HUES48 (cell line): Measurements from ENCODE around the gene GKN1.

Experiments used
- H3K27ac ChIP-seq: one replicate; pipeline ENCODE4 v1.7.0; 2013; ENCODE audit warnings: low read depth, low read length, inconsistent platforms
- H3K27me3 ChIP-seq: 2 replicates; pipeline ENCODE4 v1.6.1; 2013; ENCODE audit warnings: mild to moderate bottlenecking, low read length; ENCODE audit not compliant: control insufficient read depth, insufficient read depth
- H3K36me3 ChIP-seq: 2 replicates; pipeline ENCODE4 v1.6.1; 2013; ENCODE audit warnings: low read length; ENCODE audit not compliant: control insufficient read depth, insufficient read depth
- H3K4me1 ChIP-seq: 2 replicates; pipeline ENCODE4 v1.6.1; 2013; ENCODE audit warnings: mild to moderate bottlenecking, low read length; ENCODE audit not compliant: control insufficient read depth, insufficient read depth
- H3K4me3 ChIP-seq: 2 replicates; pipeline ENCODE4 v1.5.1; 2013; ENCODE audit warnings: mild to moderate bottlenecking, low read depth, low read length
- H3K9ac ChIP-seq: 2 replicates; pipeline ENCODE4 v1.6.1; 2013; ENCODE audit warnings: mild to moderate bottlenecking, low read depth, low read length, moderate library complexity
- H3K9me3 ChIP-seq: 2 replicates; pipeline ENCODE4 v1.6.1; 2013; ENCODE audit warnings: low read length; ENCODE audit not compliant: control insufficient read depth, insufficient read depth

GKN1 gene

DNA sequence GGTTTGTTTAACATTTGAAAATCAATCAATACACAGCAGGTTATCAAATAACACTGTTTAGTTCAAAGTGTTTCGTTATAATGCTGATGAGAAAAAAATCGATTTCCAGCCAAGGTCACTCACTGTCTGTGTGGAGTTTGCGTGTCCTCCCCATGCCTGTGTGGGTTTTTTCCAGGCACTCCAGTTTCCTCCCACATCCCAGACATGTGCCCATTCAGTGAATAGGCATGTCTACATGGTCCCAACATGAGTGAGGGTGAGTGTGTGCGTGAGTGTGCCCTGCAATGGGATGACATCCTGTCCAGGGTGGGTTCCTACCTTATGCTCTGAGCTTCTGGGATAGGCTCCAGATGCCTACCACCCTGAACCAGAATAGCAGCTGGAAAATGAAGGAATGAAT lies 13.1 kb upstream of the GKN1 start:
- H3K9ac ChIP-seq, result no peak overlapping the region
- no peaks in the 10 kb centered on the region for H3K36me3 ChIP-seq
- no peak overlapping the region for H3K4me3 ChIP-seq
- H3K27ac ChIP-seq, result no peak overlapping the region
- H3K27me3 ChIP-seq, result no peaks in the 10 kb centered on the region
- H3K4me1 ChIP-seq, result no peaks in the 10 kb centered on the region
- no peaks in the 10 kb centered on the region for H3K9me3 ChIP-seq

DNA sequence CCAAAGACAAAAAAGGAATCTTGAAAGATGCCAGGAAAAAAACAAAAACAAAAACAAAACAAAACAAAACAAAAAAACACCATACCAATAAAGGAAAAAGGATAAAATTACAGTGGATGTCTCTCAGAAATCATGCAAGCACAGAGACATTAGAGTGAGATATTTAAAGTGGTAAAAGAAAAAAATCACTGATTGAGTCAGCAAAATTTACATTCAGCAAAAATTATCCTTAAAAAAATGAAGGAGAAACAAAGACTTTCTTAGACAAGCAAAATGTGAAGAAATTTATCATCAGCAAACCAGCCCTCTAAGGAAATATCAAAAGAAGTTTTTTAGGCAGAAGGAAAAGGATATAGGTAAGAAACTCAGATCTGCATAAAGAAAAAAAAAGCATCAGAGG lies 10.2 kb upstream of the GKN1 start:
- no peak overlapping the region for H3K4me3 ChIP-seq
- no peak overlapping the region for H3K9ac ChIP-seq
- no peaks in the 10 kb centered on the region for H3K27me3 ChIP-seq
- H3K4me1 ChIP-seq, result no peaks in the 10 kb centered on the region
- H3K9me3 ChIP-seq, result no peaks in the 10 kb centered on the region
- no peaks in the 10 kb centered on the region for H3K36me3 ChIP-seq
- H3K27ac ChIP-seq, result no peak overlapping the region

DNA sequence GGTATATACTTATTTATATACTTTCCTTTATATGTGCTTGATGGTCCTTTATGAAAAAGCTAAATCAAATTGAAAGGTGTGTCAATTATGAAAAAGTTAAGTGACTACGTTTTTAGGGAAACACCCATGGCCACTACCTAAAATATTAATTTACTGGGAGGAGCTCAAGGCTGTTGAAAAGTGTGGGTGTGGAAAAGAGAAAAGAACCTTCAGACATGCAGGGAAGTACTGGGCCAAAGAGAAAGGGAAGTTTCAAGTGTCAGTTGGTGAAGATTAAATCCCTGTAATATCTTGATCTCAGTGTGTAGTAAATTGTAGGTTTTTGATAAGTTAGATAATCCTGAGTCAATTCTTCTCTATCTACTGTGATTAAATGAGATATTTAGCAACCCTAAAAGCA lies 6.2 kb upstream of the GKN1 start:
- Histone ChIP-seq H3K9ac (no peak overlapping the region), H3K27ac (no peak overlapping the region), H3K4me1 (no peaks in the 10 kb centered on the region), H3K36me3 (no peaks in the 10 kb centered on the region), H3K4me3 (no peak overlapping the region), H3K9me3 (no peaks in the 10 kb centered on the region), H3K27me3 (no peaks in the 10 kb centered on the region)

DNA sequence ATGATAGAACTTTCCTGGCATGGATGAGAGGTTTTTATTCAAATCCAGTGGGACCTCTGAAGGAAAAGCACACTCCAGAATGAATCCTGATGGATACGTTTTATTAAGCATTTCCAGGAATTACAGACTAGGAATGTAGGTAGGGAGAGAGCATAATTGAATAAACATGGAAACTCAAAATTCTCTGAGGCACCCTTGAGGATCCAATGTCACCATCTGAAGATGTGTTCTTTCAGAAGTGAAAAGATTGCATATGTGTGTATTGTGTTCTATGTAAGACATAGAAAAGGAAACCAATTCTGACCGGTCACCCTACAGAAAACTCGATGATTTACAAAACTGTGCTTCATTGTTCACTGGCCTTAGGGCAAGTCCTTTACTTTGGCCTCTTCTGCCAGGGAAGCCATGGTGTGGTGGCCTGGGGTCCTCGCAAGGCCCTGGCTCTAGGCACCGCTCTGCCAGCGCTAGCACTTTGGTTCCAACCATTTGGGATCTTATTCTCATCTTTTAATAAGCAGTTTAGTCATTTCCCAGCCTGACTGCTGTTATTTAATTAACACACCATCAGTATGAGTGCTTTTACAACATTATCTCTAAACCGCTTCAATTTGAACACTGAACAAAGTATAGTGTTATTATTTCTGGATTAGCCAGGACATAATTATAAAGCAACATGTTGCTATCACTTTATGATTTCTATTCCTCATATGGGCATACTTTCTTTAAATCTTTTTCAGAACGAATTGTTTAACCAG lies 4.5 kb upstream of the GKN1 start:
- H3K27me3 ChIP-seq, result no peaks in the 10 kb centered on the region
- H3K36me3 ChIP-seq, result no peaks in the 10 kb centered on the region
- no peak overlapping the region for H3K9ac ChIP-seq
- H3K4me1 ChIP-seq, result no peaks in the 10 kb centered on the region
- H3K27ac ChIP-seq, result no peak overlapping the region
- H3K4me3 ChIP-seq, result no peak overlapping the region
- no peaks in the 10 kb centered on the region for H3K9me3 ChIP-seq

DNA sequence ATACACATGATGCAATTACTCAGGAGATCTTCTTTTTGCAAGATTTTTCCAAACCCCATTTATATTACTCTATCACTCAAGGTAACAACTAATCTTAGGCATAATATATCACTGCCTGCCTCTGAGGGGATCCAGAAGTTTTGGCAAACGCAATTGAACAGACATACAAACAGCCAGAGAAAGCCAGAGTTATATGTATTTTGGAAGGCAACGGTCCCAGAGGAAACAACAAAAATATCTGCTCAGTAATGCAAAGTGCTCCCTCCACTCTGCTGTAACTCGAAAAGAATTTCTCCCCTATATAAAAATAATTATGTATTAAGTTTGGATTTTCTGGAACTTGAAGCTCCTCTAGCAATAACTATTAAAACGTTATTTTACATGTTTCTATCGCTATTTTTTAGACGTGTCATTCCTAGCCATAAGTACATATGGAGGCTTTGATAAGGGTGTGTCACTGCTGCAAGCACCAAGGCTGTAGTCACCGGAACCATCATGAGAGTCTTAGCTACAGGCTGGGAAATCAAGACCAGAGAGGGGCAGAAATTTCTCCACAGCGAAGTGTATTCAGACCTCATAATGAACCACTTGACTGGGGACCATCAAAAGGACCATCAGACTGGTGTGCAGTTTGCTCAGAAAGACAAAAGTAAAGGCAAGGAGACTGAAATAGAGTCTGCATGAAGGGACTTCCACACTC lies 3.7 kb upstream of the GKN1 start:
- no peak overlapping the region for H3K4me3 ChIP-seq
- no peak overlapping the region for H3K9ac ChIP-seq
- no peaks in the 10 kb centered on the region for H3K4me1 ChIP-seq
- H3K27me3 ChIP-seq, result no peaks in the 10 kb centered on the region
- H3K9me3 ChIP-seq, result no peaks in the 10 kb centered on the region
- H3K27ac ChIP-seq, result no peak overlapping the region
- H3K36me3 ChIP-seq, result no peaks in the 10 kb centered on the region

DNA sequence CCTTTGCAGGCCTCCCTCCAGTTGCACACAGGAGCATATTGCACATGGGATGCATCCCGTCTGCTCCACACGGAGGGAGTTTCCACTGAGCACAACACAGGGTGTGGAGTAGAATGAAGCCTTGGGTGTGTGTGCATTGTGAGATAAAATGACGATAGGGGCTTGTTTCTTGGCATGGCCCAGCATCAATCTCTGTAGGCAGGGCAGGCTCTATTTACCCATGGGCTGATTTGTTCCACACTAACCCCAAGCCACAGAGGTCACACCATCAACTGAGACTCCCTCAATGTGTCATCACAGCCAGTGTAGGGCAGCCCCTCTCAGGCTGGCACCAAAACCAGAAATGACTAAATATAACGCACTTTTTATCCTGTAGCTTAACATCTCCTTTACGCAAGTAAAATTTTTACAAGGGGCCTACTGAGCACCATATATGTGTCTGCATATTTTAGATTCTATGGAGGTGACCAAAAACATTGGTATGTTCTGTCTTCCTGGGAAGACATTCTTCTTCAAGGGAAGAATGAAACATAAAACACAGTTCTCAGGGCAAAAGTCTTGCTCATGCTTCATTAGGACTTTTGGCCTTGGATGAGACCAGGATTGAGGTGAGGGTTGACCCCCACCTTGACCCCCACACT lies 2.7 kb upstream of the GKN1 start:
- H3K9ac ChIP-seq, result no peak overlapping the region
- H3K4me3 ChIP-seq, result no peak overlapping the region
- no peak overlapping the region for H3K27ac ChIP-seq
- no peaks in the 10 kb centered on the region for H3K36me3 ChIP-seq
- no peaks in the 10 kb centered on the region for H3K4me1 ChIP-seq
- H3K9me3 ChIP-seq, result no peaks in the 10 kb centered on the region
- H3K27me3 ChIP-seq, result no peaks in the 10 kb centered on the region

DNA sequence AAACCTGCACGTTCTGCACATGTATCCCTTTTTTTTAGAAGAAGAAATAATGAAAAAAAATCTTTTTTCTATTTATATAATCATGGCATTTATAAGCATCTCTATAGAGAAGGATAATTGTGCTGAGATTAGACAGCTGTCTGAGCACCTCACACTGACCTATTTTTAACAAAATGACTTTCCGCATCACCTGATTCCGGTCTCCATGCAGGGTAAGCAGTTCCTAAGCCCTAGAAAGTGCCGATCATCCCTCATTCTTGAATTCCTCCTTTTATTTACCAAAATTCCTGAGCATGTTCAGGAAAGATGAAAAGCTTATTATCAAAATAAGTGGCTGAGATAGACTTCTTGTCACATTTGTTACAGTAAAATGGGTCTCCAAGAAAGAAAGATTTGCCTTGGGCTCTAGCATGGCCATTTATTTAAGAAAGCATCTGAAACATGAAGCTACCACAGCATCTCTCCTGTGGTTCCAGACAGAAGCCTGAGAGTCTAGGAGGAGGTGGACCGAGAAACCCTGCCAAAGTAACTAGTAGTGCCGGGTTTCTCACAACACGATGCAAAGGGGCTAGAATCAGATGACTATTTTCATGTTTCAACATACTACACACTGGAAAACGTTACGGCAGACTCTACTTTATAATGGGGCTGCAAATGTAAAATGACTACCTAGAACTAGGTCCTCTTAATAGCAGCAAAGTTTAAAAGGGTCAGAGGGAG lies 670 bp downstream of the GKN1 start:
- Histone ChIP-seq H3K4me3 (no peak overlapping the region), H3K27me3 (no peaks in the 10 kb centered on the region), H3K9me3 (no peaks in the 10 kb centered on the region), H3K4me1 (no peaks in the 10 kb centered on the region), H3K36me3 (no peaks in the 10 kb centered on the region), H3K9ac (no peak overlapping the region), H3K27ac (no peak overlapping the region)

DNA sequence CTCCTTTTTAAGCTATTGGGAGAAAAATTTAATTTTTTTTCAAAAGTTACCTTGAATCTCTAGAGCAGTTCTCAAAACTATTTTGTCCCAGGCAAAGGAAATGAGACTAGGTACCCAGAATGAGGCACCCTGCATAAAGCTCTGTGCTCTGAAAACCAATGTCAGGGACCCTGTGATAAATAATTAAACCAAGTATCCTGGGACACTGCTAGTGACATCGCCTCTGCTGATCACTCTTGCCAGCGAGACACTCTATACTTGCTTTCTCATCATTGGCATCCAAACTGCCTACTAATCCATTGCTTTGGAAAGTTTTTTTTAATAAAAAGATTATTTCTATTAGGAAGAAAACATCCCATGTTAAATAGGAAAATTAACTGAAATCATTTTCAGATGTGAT lies 1.4 kb downstream of the GKN1 start:
- no peaks in the 10 kb centered on the region for H3K4me1 ChIP-seq
- H3K4me3 ChIP-seq, result no peak overlapping the region

DNA sequence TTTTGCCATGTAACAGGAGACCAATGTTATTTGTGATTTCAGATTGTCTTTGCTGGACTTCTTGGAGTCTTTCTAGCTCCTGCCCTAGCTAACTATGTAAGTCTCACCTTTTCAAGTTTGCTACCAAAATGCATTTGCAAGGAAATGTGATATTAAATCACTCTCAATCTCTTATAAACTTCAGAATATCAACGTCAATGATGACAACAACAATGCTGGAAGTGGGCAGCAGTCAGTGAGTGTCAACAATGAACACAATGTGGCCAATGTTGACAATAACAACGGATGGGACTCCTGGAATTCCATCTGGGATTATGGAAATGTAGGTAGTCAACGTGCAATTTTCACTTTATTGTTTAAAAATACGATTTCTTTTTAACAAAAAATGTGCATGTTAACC lies 3.0 kb downstream of the GKN1 start:
- Histone ChIP-seq H3K4me3 (no peak overlapping the region), H3K27ac (no peak overlapping the region), H3K9me3 (no peaks in the 10 kb centered on the region), H3K4me1 (no peaks in the 10 kb centered on the region), H3K27me3 (no peaks in the 10 kb centered on the region), H3K36me3 (no peaks in the 10 kb centered on the region), H3K9ac (no peak overlapping the region)

More for the DNA sequence above, 1.4 kb downstream of the GKN1 start:
- Histone ChIP-seq H3K36me3 (no peaks in the 10 kb centered on the region), H3K9ac (no peak overlapping the region), H3K27ac (no peak overlapping the region), H3K9me3 (no peaks in the 10 kb centered on the region), H3K27me3 (no peaks in the 10 kb centered on the region)

DNA sequence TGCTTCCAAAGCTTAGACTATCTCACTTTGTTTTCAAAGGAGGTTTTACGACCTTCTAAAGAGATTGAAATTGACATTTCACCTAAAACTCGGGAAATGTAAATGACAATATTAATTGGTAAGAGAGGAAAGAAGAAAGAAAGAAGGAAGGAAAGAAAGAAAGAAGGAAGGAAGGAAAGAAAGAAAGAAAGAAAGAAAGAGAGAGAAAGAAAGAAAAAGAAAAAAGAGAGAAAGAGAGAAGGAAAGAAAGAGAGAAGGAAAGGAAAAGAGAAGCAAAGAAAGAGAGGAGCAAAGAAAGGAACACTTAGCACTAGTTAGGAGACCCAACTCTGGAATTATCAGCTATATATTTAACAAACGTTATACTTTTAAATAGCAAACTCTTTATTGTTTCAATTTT lies 3.7 kb downstream of the GKN1 start:
- Histone ChIP-seq H3K9me3 (no peaks in the 10 kb centered on the region), H3K27me3 (no peaks in the 10 kb centered on the region), H3K9ac (no peak overlapping the region), H3K4me3 (no peak overlapping the region), H3K27ac (no peak overlapping the region), H3K4me1 (no peaks in the 10 kb centered on the region), H3K36me3 (no peaks in the 10 kb centered on the region)

DNA sequence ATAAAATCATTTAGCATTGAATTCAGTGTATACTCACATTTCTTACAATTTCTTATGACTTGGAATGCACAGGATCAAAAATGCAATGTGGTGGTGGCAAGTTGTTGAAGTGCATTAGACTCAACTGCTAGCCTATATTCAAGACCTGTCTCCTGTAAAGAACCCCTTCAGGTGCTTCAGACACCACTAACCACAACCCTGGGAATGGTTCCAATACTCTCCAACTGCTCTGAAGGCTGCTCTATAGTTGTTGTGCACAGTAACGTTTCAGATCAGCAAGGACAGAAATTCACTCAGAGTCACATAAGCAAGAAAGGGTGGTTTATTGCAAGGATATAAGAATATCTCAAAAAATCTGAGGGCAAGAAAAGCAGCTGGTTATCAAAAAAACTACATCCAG lies 6.5 kb downstream of the GKN1 start:
- Histone ChIP-seq H3K27me3 (no peaks in the 10 kb centered on the region), H3K4me3 (no peak overlapping the region), H3K9ac (no peak overlapping the region), H3K4me1 (no peaks in the 10 kb centered on the region), H3K9me3 (no peaks in the 10 kb centered on the region), H3K36me3 (no peaks in the 10 kb centered on the region), H3K27ac (no peak overlapping the region)
